H1 (cell line): ENCODE measurements around the gene LRRC4C. TPM values are rescaled to one million over a fixed set of nuclear protein-coding genes. Genes with fewer than 3 reads are reported as not detected.

ENCODE experiments used
- CTCF ChIA-PET: fragments of 300-600 bp; sonication (Branson Sonifier 250); formaldehyde crosslinking; loops from one replicate; lab custom pipeline; 2021; ENCODE audit not compliant: partially characterized antibody; lab: Charles Lee
- POLR2A ChIA-PET: fragments of 300-600 bp; sonication (Branson Sonifier 250); formaldehyde crosslinking; loops from one replicate; lab custom pipeline; 2021; ENCODE audit warnings: inconsistent platforms; ENCODE audit not compliant: partially characterized antibody; lab: Charles Lee
- DNase-seq, 2 experiments: peaks; one replicate each; pipeline versions ENCODE4 v3.0.0 to v3.0.0-alpha.2; 2010 to 2022; ENCODE audit warnings: low spot score in 2 of 2, low read depth in 1 of 2, mixed read lengths in 1 of 2
- FAIRE-seq: peaks from 2 replicates; lab custom pipeline; 2011; peaks lifted over from hg19 to GRCh38; lab: Jason Lieb, UNC
- H2AFZ ChIP-seq: 2 replicates; pipeline ENCODE4 v1.8.1; 2012; ENCODE audit warnings: low read length, inconsistent platforms
- H2AK5ac ChIP-seq: 2 replicates; pipeline ENCODE4 v1.6.1; 2013; ENCODE audit warnings: low read depth, low read length
- H2BK120ac ChIP-seq: replicated peaks from 2 replicates; pipeline ENCODE3; 2013; ENCODE audit warnings: low read depth, low read length, inconsistent platforms
- H2BK12ac ChIP-seq: 2 replicates; pipeline ENCODE4 v1.6.1; 2013; ENCODE audit warnings: low read depth, low read length
- H2BK15ac ChIP-seq: 2 replicates; pipeline ENCODE4 v1.6.1; 2013; ENCODE audit warnings: low read length
- H2BK20ac ChIP-seq: 2 replicates; pipeline ENCODE4 v1.6.1; 2013; ENCODE audit warnings: low read length
- H2BK5ac ChIP-seq: 2 replicates; pipeline ENCODE4 v1.6.1; 2013; ENCODE audit warnings: low read depth, low read length
- H3K14ac ChIP-seq: 2 replicates; pipeline ENCODE4 v1.6.1; 2013; ENCODE audit warnings: inconsistent platforms; ENCODE audit not compliant: insufficient read length
- H3K18ac ChIP-seq: 2 replicates; pipeline ENCODE4 v1.6.1; 2013; ENCODE audit warnings: low read length; ENCODE audit errors: extremely low read depth
- H3K23ac ChIP-seq: 2 replicates; pipeline ENCODE4 v1.6.1; 2013; ENCODE audit warnings: inconsistent platforms; ENCODE audit not compliant: insufficient read length
- H3K23me2 ChIP-seq: 2 replicates; pipeline ENCODE4 v1.6.1; 2013; ENCODE audit warnings: low read depth, low read length
- H3K27ac ChIP-seq: 2 replicates; pipeline ENCODE4 v1.6.1; 2011; ENCODE audit warnings: low read depth, low read length, inconsistent platforms
- H3K27me3 ChIP-seq, 4 experiments: replicated peaks in 1 of 4; 1 replicate in 1 of 4; 2 replicates in 3 of 4; pipeline versions ENCODE4 v1.6.1 to v1.8.1; 2011 to 2013; ENCODE audit warnings: low read length in 3 of 4, mild to moderate bottlenecking in 3 of 4, inconsistent platforms in 2 of 4, mixed read lengths in 2 of 4, moderate library complexity in 1 of 4; ENCODE audit not compliant: control insufficient read depth in 3 of 4, insufficient read depth in 3 of 4; ENCODE audit errors: extremely low read depth in 1 of 4
- H3K36me3 ChIP-seq, 4 experiments: 2 replicates each; pipeline versions ENCODE4 v1.6.1 to v1.8.1; 2011 to 2013; ENCODE audit warnings: mild to moderate bottlenecking in 4 of 4, low read length in 3 of 4, moderate library complexity in 2 of 4, control low read depth in 1 of 4, inconsistent platforms in 1 of 4; ENCODE audit not compliant: insufficient read depth in 4 of 4, control insufficient read depth in 2 of 4
- H3K4ac ChIP-seq: replicated peaks from 2 replicates; pipeline ENCODE3; 2013; ENCODE audit warnings: low read length, low read depth, mixed read lengths, inconsistent platforms; ENCODE audit not compliant: insufficient read length
- H3K4me1 ChIP-seq, 4 experiments: replicated peaks in 1 of 4; 1 replicate in 1 of 4; 2 replicates in 3 of 4; pipeline versions ENCODE4 v1.6.1 to v1.8.1; 2011 to 2013; ENCODE audit warnings: low read length in 3 of 4, inconsistent platforms in 2 of 4, mixed read lengths in 1 of 4; ENCODE audit not compliant: insufficient read depth in 4 of 4, control insufficient read depth in 3 of 4
- H3K4me2 ChIP-seq, 2 experiments: 2 replicates each; pipeline versions ENCODE4 v1.6.1 to v1.8.1; 2011 to 2013; ENCODE audit warnings: low read depth in 2 of 2, low read length in 2 of 2, control low read depth in 1 of 2, inconsistent platforms in 1 of 2, mild to moderate bottlenecking in 1 of 2; ENCODE audit not compliant: insufficient read depth in 1 of 2
- H3K4me3 ChIP-seq, 4 experiments: fragments of 200-600, 300-600 bp in 1 of 4; sonication (generic), shearing (Covaris generic), sonication (Bioruptor Twin) in 1 of 4; 2 replicates each; pipeline versions ENCODE4 v1.5.1 to v1.8.1; 2011 to 2016; ENCODE audit warnings: low read length in 4 of 4, low read depth in 3 of 4, control low read depth in 2 of 4, inconsistent platforms in 2 of 4, mild to moderate bottlenecking in 2 of 4, mixed read lengths in 1 of 4, moderate library complexity in 1 of 4; ENCODE audit not compliant: insufficient read depth in 2 of 4; ENCODE audit errors: extremely low read depth in 1 of 4
- H3K56ac ChIP-seq: replicated peaks from 2 replicates; pipeline ENCODE3; 2013; ENCODE audit warnings: low read depth, mild to moderate bottlenecking, mixed read lengths, low read length, inconsistent platforms; ENCODE audit not compliant: insufficient read length
- H3K79me1 ChIP-seq: 2 replicates; pipeline ENCODE4 v1.6.1; 2013; ENCODE audit warnings: low read depth, low read length, control low read depth
- H3K79me2 ChIP-seq, 2 experiments: 2 replicates each; pipeline versions ENCODE4 v1.6.1 to v1.8.1; 2012 to 2013; ENCODE audit warnings: low read length in 2 of 2, mild to moderate bottlenecking in 2 of 2, inconsistent platforms in 1 of 2; ENCODE audit not compliant: insufficient read depth in 2 of 2, control insufficient read depth in 1 of 2
- H3K9ac ChIP-seq, 4 experiments: replicated peaks in 1 of 4; 1 replicate in 1 of 4; 2 replicates in 3 of 4; pipeline versions ENCODE4 v1.6.1 to v1.8.1; 2011 to 2013; ENCODE audit warnings: low read depth in 3 of 4, low read length in 3 of 4, control low read depth in 2 of 4, mild to moderate bottlenecking in 2 of 4, moderate library complexity in 2 of 4, inconsistent platforms in 1 of 4; ENCODE audit errors: extremely low read depth in 1 of 4
- H3K9me3 ChIP-seq, 2 experiments: 2 replicates each; pipeline versions ENCODE4 v1.6.1 to v1.8.1; 2012 to 2013; ENCODE audit warnings: mild to moderate bottlenecking in 2 of 2, moderate library complexity in 2 of 2, control low read depth in 1 of 2, inconsistent platforms in 1 of 2, low read depth in 1 of 2, low read length in 1 of 2, mixed read lengths in 1 of 2; ENCODE audit not compliant: insufficient read depth in 2 of 2
- H4K20me1 ChIP-seq, 2 experiments: replicated peaks in 1 of 2; 2 replicates each; pipeline versions ENCODE3 to v1.8.1; 2011 to 2013; ENCODE audit warnings: inconsistent platforms in 2 of 2, low read length in 2 of 2, mild to moderate bottlenecking in 1 of 2; ENCODE audit not compliant: insufficient read depth in 2 of 2, control insufficient read depth in 1 of 2
- H4K5ac ChIP-seq: 2 replicates; pipeline ENCODE4 v1.6.1; 2013; ENCODE audit warnings: low read length, low read depth, mixed read lengths, inconsistent platforms; ENCODE audit not compliant: insufficient read length
- H4K8ac ChIP-seq: 2 replicates; pipeline ENCODE4 v1.8.0; 2013; ENCODE audit warnings: mild to moderate bottlenecking, moderate library complexity, low read length, inconsistent platforms; ENCODE audit not compliant: insufficient read depth; ENCODE audit errors: extremely low read depth
- H4K91ac ChIP-seq: replicated peaks from 2 replicates; pipeline ENCODE3; 2013; ENCODE audit warnings: low read length, mixed read lengths, inconsistent platforms; ENCODE audit not compliant: insufficient read length
- BRCA1 ChIP-seq: IDR thresholded peaks from 2 replicates; pipeline ENCODE4 v1.6.1; 2012; ENCODE audit warnings: low read depth, low read length, improper control_type of control experiment
- CTCF ChIP-seq, 3 experiments: IDR thresholded peaks; 1 replicate in 2 of 3; 2 replicates in 1 of 3; pipeline versions ENCODE4 v1.5.1 to v1.6.1; 2011; ENCODE audit warnings: low read length in 3 of 3, mild to moderate bottlenecking in 3 of 3, inconsistent platforms in 2 of 3, low read depth in 1 of 3, moderate library complexity in 1 of 3; ENCODE audit not compliant: insufficient read depth in 1 of 3; ENCODE audit errors: control extremely low read depth in 1 of 3
- MAFK ChIP-seq: IDR thresholded peaks from 2 replicates; pipeline ENCODE4 v1.6.1; 2012; ENCODE audit warnings: low read depth, mild to moderate bottlenecking, improper control_type of control experiment, low read length
- SAP30 ChIP-seq: fragments of 300-600 bp; sonication (generic); IDR thresholded peaks from 2 replicates; pipeline ENCODE4 v1.7.1; 2012; ENCODE audit warnings: low read length, moderate library complexity, mild to moderate bottlenecking, inconsistent platforms; ENCODE audit not compliant: insufficient read depth, insufficient replicate concordance
- SIRT6 ChIP-seq: IDR thresholded peaks from one replicate; pipeline ENCODE4 v1.7.1; 2012; ENCODE audit warnings: low read length, inconsistent platforms
- TAF7 ChIP-seq: optimal IDR thresholded peaks from 2 replicates; pipeline ENCODE3; 2011; ENCODE audit warnings: low read depth, mild to moderate bottlenecking, inconsistent platforms, low read length, moderate library complexity, borderline replicate concordance
- TBP ChIP-seq: IDR thresholded peaks from 2 replicates; pipeline ENCODE4 v1.6.1; 2011; ENCODE audit warnings: low read depth, low read length, improper control_type of control experiment
- WGBS, 2 experiments: shearing (Covaris generic) in 1 of 2; methylation state at CpG; one replicate each; pipeline versions ENCODE4 v1.1.6 to v1.1.7; 2013 to 2015; ENCODE audit warnings: low lambda C conversion rate in 2 of 2, mixed read lengths in 2 of 2, inconsistent platforms in 1 of 2, low coverage in 1 of 2, missing lambda C conversion rate in 1 of 2; ENCODE audit not compliant: insufficient replicate concordance in 2 of 2, insufficient coverage in 1 of 2, insufficient read length in 1 of 2; ENCODE audit errors: extremely low coverage in 1 of 2, missing lambda C conversion rate in 1 of 2; 5-methylcytosine and 5-hydroxymethylcytosine counted together
- polyA plus RNA-seq, 7 experiments: library from polyadenylated mRNA; depleted of rRNA in 3 of 7; stranded (reverse) in 5 of 7; unstranded in 2 of 7; fragments of >200 nt in 5 of 7; fragments of 200-250 nt in 2 of 7; gene quantifications; 1 replicate in 5 of 7; 2 replicates in 1 of 7; 4 replicates in 1 of 7; pipeline versions ENCODE4 v1.2.1 to v1.2.3, GENCODE V29; 2011 to 2013; ENCODE audit warnings: missing spikeins in 2 of 7, mixed read lengths in 2 of 7
- total RNA-seq: library from RNA; stranded (reverse); fragmentation: NEBNext Ultra II Directional; extraction: Animal tissue kit (Norgen Biotek cat#: 25700); gene quantifications from 2 replicates; pipeline ENCODE4 v1.2.1, GENCODE V29; 2021

Gene LRRC4C
- total and polyA plus RNA-seq, 2 of the 8 experiments (the other 6 are each of a cell fraction or from before 2014, with no cell fraction given), result 0.23 to 2.2 TPM

GRCh38 chr11:40253166-40253565 lies 1206.3 kb downstream of the LRRC4C start:
- no peak for FAIRE-seq
- H2BK15ac ChIP-seq, result no peak overlapping the region
- DNase-seq, result no peak
- no peaks in the 10 kb centered on the region; a peak in 1 of 7 replicates for H3K4me1 ChIP-seq
- no peaks in the 10 kb centered on the region for H3K79me1 ChIP-seq
- no peak overlapping the region for H3K18ac ChIP-seq
- ChIA-PET POLR2A (no interaction called here), CTCF (no interaction called here)
- no peak overlapping the region for H3K4me2 ChIP-seq
- H2BK120ac ChIP-seq, result no peak overlapping the region
- no peak overlapping the region for H2AFZ ChIP-seq
- peaks cover 0 to 4% (median 3%) of the 10 kb centered on the region in 4 experiments; a peak in 3 of 7 replicates for H3K27me3 ChIP-seq
- no peak for TF ChIP-seq TBP
- TF ChIP-seq SIRT6, result no peak
- no peak for TF ChIP-seq SAP30
- no peak for TF ChIP-seq CTCF (IDR thresholded peaks at IDR 0.05; ENCODE audit: control extremely low read depth in 1 of 3, insufficient read depth in 1 of 3, low read depth in 1 of 3, low read length in 3 of 3)
- no peak for TF ChIP-seq MAFK
- no peak for TF ChIP-seq BRCA1
- TF ChIP-seq TAF7, result no peak
- H2BK20ac ChIP-seq, result no peak overlapping the region
- no peak overlapping the region for H3K4ac ChIP-seq
- no peak overlapping the region for H2BK5ac ChIP-seq
- H3K27ac ChIP-seq, result no peak overlapping the region
- H3K56ac ChIP-seq, result no peak overlapping the region
- H4K8ac ChIP-seq, result no peak overlapping the region
- H3K23me2 ChIP-seq, result no peaks in the 10 kb centered on the region
- no peaks in the 10 kb centered on the region for H3K79me2 ChIP-seq
- 89% methylated on average over 1 of the region's 1 CpG; no CpG with 5 or more reads in 1 of the 2 experiments for WGBS, 2 experiments
- H2BK12ac ChIP-seq, result no peak overlapping the region
- H4K20me1 ChIP-seq, result no peaks in the 10 kb centered on the region
- H3K9ac ChIP-seq, result no peak overlapping the region
- no peak overlapping the region for H3K14ac ChIP-seq
- no peak overlapping the region for H3K4me3 ChIP-seq
- H4K91ac ChIP-seq, result no peak overlapping the region
- no peaks in the 10 kb centered on the region for H3K9me3 ChIP-seq
- H2AK5ac ChIP-seq, result no peak overlapping the region
- H3K23ac ChIP-seq, result no peak overlapping the region
- no peak overlapping the region for H4K5ac ChIP-seq
- no peaks in the 10 kb centered on the region for H3K36me3 ChIP-seq
